ENCODE measurements around the gene ITGB1.
"Not testable (repeated sequence)": the region's sequence is repeated elsewhere in the genome, so short reads cannot be mapped to it uniquely, and the experiment has no call there.

ITGB1 gene

GRCh38 chr10:32931593-32931992, 26.4 kb downstream of the ITGB1 start:
- no peak for FAIRE-seq

- no peak for FAIRE-seq
These were observed 28.0 kb downstream of the ITGB1 start for GRCh38 chr10:32930036-32930435.

- no peak for FAIRE-seq
These were observed 28.4 kb downstream of the ITGB1 start for GRCh38 chr10:32929634-32930033.

- FAIRE-seq = no peak
These were observed 30.3 kb downstream of the ITGB1 start for GRCh38 chr10:32927750-32928149.

GRCh38 chr10:32923849-32924248, 34.2 kb downstream of the ITGB1 start:
- no peak for FAIRE-seq

- FAIRE-seq = no peak
These were observed 34.9 kb downstream of the ITGB1 start for GRCh38 chr10:32923134-32923533.

GRCh38 chr10:32922170-32922569, 35.9 kb downstream of the ITGB1 start:
- FAIRE-seq = no peak

GRCh38 chr10:32917817-32918216, 40.2 kb downstream of the ITGB1 start:
- not testable (repeated sequence) for FAIRE-seq

- FAIRE-seq = no peak
These were observed 46.6 kb downstream of the ITGB1 start for GRCh38 chr10:32911285-32912016.

- FAIRE-seq = not testable (repeated sequence)
These were observed 48.1 kb downstream of the ITGB1 start for GRCh38 chr10:32909970-32910369.

- FAIRE-seq = no peak
These were observed 48.6 kb downstream of the ITGB1 start for GRCh38 chr10:32909456-32909855.

GRCh38 chr10:32906595-32906994, 51.4 kb downstream of the ITGB1 start:
- no peak for FAIRE-seq

- FAIRE-seq = no peak
These were observed 52.6 kb downstream of the ITGB1 start for GRCh38 chr10:32905466-32905865.

- FAIRE-seq = no peak
These were observed 56.2 kb downstream of the ITGB1 start for GRCh38 chr10:32901815-32902214.

- not testable (repeated sequence) for FAIRE-seq
These were observed 62.6 kb downstream of the ITGB1 start for GRCh38 chr10:32895200-32895968.

- FAIRE-seq = no peak
These were observed 63.9 kb downstream of the ITGB1 start for GRCh38 chr10:32893916-32894664.

GRCh38 chr10:32893434-32893833, 64.6 kb downstream of the ITGB1 start:
- no peak for FAIRE-seq

- FAIRE-seq = no peak
These were observed 66.8 kb downstream of the ITGB1 start for GRCh38 chr10:32891261-32891660.

GRCh38 chr10:32890444-32890843, 67.6 kb downstream of the ITGB1 start:
- FAIRE-seq = no peak

GRCh38 chr10:32889631-32890212, 68.3 kb downstream of the ITGB1 start:
- FAIRE-seq = no peak

- FAIRE-seq = no peak
These were observed 69.7 kb downstream of the ITGB1 start for GRCh38 chr10:32888161-32888927.

GRCh38 chr10:32887481-32887880, 70.5 kb downstream of the ITGB1 start:
- FAIRE-seq = no peak
